ENCODE measurements around the gene FRMD8.

The FRMD8 gene

DNA sequence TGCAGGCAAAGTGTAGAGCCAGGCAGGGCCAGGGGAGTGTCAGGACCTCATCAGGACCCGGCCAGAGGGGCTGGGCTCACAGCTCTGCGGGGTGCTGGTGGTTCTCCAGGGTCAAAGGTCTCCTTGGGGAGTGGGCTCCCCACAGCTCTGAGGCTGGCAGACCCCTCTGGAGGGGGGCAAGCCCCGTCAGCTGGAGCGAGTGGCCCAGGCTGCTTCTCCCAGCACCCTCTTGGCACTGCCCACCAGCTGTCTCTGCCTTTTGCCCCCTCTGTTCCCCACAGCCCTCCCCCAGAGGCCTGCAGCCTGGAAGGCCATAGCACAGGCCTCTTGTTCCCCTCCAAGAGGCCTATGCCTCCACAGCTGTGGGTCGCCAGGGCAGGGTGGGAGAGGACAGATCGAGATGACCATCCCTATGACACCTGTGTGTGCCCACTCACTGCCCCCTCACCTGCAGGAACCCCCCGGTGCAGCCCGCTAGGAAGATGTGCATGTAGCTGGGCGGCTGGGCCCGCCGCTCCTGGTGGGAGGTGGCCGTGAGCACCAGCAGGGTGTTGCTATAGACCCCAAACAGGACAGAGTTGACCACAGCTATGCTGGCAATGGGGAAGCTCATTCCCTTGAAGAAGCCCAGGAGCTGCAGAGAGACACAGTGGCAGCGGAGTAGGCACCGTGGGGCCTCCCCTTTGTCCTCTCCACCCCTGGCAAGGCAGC lies 7.4 kb upstream of the FRMD8 start:
- in situ Hi-C loops (cut with MboI; ENCODE audit: low pct_unique_long_range_greater_than_20kb, low sequenced_read_pairs, unreplicated experiment) = no loop called here
- DNase-seq (ENCODE audit: low spot score) = no peak
- no peak for TF ChIP-seq CTCF (IDR thresholded peaks at IDR 0.05; ENCODE audit: extremely low read depth, insufficient read depth, missing control alignments)

DNA sequence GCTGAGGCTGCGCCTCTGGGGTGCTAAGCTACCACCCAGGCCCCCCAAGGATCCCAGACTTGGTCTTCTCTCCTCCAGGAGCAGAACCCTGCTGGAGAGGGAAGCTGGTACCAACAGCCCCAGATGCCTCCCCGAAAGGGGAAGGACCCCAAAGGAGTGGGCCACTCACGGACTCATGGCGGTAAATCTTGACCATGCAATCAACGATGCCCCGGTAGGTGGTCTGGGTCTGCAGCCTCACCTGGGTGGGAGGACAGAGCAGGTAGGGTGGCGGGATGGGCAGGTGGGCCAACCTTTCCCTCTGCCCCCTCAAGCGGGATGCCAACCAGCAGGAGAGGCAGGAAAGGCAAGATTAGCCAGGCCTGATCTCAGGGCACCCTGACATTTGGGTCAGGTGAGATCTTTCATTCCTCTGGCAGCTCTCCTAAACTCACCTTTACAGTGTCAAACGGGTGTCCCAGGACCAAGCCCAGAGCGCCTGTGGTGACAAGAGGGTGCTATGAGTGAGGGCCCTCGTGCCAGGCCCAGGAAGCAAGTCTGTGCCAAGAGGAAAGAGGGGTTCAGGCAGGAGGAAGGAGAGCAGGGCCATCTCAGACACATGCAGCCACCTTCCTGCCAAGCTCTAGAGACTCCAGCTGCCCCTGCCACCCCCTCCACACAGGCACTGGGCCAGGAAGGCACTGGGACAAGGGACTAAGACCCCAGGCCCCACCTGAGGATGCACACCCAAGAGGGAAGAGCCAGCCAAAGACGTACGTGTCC lies 6.6 kb upstream of the FRMD8 start:
- no peak for TF ChIP-seq CTCF (IDR thresholded peaks at IDR 0.05; ENCODE audit: extremely low read depth, insufficient read depth, missing control alignments)
- no peak for DNase-seq (ENCODE audit: low spot score)
- in situ Hi-C loops (cut with MboI; ENCODE audit: low pct_unique_long_range_greater_than_20kb, low sequenced_read_pairs, unreplicated experiment) = no loop called here

GRCh38 chr11:65380460-65381119 lies 5.8 kb upstream of the FRMD8 start:
- in situ Hi-C loops (cut with MboI; ENCODE audit: low pct_unique_long_range_greater_than_20kb, low sequenced_read_pairs, unreplicated experiment) = no loop called here
- no peak for DNase-seq (ENCODE audit: low spot score)
- no peak for TF ChIP-seq CTCF (IDR thresholded peaks at IDR 0.05; ENCODE audit: extremely low read depth, insufficient read depth, missing control alignments)

DNA sequence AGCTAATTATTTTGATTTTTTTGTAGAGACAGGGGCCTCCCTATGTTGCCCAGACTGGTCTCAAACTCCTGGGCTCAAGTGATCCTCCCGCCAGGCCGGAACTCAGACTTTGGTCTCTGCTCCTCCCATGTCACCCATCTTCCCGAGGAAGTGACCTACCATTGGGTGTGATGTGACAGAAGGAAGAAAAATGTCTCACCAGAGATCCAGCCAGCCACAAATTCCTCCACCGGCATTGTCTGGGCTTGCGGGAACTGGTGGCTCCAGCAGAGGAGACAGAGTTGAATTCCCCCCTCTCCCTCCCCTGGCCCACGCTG lies 4.8 kb upstream of the FRMD8 start:
- no peak for TF ChIP-seq CTCF (IDR thresholded peaks at IDR 0.05; ENCODE audit: extremely low read depth, insufficient read depth, missing control alignments)
- no peak for DNase-seq (ENCODE audit: low spot score)
- in situ Hi-C loops (cut with MboI; ENCODE audit: low pct_unique_long_range_greater_than_20kb, low sequenced_read_pairs, unreplicated experiment) = no loop called here

DNA sequence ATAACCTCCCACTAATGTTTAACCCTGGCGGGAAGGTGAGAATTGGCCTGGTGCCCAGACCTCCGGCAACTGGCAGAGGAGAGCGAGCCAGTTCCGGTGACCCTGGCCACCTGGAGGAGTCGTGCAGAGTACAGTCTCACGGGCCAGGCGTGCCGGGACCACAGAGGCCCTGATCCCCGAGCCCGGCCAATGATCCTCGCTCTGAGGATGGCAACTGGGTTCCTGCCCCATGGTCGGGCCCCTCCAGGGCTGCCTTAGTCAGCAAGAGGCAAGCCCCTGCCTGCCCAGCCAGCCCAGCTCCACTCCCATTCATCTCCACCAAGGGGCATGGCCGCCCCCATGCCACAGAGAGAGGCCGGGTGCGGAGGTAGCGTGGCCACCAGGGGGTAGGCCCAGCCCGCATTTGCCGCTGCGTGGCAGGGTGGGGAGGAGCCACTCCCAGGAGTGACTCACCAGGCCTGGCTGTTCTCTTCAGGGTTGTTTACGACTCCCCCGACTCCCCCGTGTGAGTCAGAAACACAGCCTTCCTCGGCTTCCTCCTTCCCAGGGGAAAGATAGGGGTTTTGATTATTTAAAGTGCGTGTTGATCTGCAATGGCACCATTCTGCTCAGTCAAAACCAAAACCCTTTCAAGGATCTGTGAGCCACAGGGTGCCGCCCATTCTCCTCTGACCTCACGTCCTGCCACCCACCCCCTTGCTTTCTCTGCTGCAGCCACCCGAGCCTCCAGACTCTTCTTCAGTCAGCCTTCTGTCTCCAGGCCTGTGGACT lies 4.2 kb upstream of the FRMD8 start, which contains the start of gene SLC25A45:
SLC25A45 (minus strand) TSS at position 614 of the 771 bp plus-strand sequence. CDS start 695 bp downstream, outside the sequence.
- in situ Hi-C loops (cut with MboI; ENCODE audit: low pct_unique_long_range_greater_than_20kb, low sequenced_read_pairs, unreplicated experiment) = no loop called here
- peak; percentile 78 for DNase-seq (ENCODE audit: low spot score)
- TF ChIP-seq CTCF (IDR thresholded peaks at IDR 0.05; ENCODE audit: extremely low read depth, insufficient read depth, missing control alignments) = peak; percentile 75

GRCh38 chr11:65382804-65383368 lies 3.6 kb upstream of the FRMD8 start:
- DNase-seq (ENCODE audit: low spot score) = no peak
- no peak for TF ChIP-seq CTCF (IDR thresholded peaks at IDR 0.05; ENCODE audit: extremely low read depth, insufficient read depth, missing control alignments)
- in situ Hi-C loops (cut with MboI; ENCODE audit: low pct_unique_long_range_greater_than_20kb, low sequenced_read_pairs, unreplicated experiment) = no loop called here

All from GM13977 (cell line).